Parathyroid adenoma (tissue), 2 donors: Measurements from ENCODE around the gene TTC16.

Experiments
- H2AFZ ChIP-seq: fragments of 300-600 bp; sonication (generic); one replicate; pipeline ENCODE4 v1.7.0; 2017; ENCODE audit warnings: antibody characterized with exemption, mild to moderate bottlenecking
- H3K27ac ChIP-seq: fragments of 300-600 bp; sonication (generic); one replicate; pipeline ENCODE4 v1.7.0; 2017
- H3K27me3 ChIP-seq: fragments of 300-600 bp; sonication (generic); one replicate; pipeline ENCODE4 v1.7.0; 2017; ENCODE audit warnings: low read length; ENCODE audit not compliant: control insufficient read depth, insufficient read depth
- H3K36me3 ChIP-seq: fragments of 300-600 bp; sonication (generic); one replicate; pipeline ENCODE4 v1.7.0; 2017; ENCODE audit warnings: low read length; ENCODE audit not compliant: control insufficient read depth, insufficient read depth
- H3K4me1 ChIP-seq: fragments of 300-600 bp; sonication (generic); one replicate; pipeline ENCODE4 v1.7.0; 2017; ENCODE audit warnings: control low read depth
- H3K4me2 ChIP-seq: fragments of 300-600 bp; sonication (generic); one replicate; pipeline ENCODE4 v1.7.0; 2017; ENCODE audit warnings: low read length
- H3K4me3 ChIP-seq: fragments of 300-600 bp; sonication (generic); one replicate; pipeline ENCODE4 v1.7.0; 2017; ENCODE audit warnings: low read depth, low read length
- H3K79me2 ChIP-seq: fragments of 300-600 bp; sonication (generic); one replicate; pipeline ENCODE4 v1.7.0; 2017; ENCODE audit warnings: control low read depth
- H3K9ac ChIP-seq: fragments of 300-600 bp; sonication (generic); one replicate; pipeline ENCODE4 v1.7.0; 2017; ENCODE audit warnings: mild to moderate bottlenecking
- H3K9me3 ChIP-seq: fragments of 300-600 bp; sonication (generic); one replicate; pipeline ENCODE4 v1.7.0; 2017; ENCODE audit warnings: low read length; ENCODE audit not compliant: control insufficient read depth
- CTCF ChIP-seq: fragments of 300-600 bp; sonication (generic); IDR thresholded peaks from one replicate; pipeline ENCODE4 v1.7.0; 2017; ENCODE audit warnings: antibody characterized with exemption, mild to moderate bottlenecking
- donor health status: primary hyperparathyroidism.

The TTC16 gene

GRCh38 chr9:127715470-127716337 lies at the start of gene TTC16, which contains the start of gene PTRH1:
TTC16 (plus strand) TSS chr9:127716079; CDS start chr9:127716146, 67 bp downstream.
PTRH1 (minus strand) TSS chr9:127715663; CDS start chr9:127715639, 24 bp downstream.
- no peaks in the 10 kb centered on the region for H3K9me3 ChIP-seq

GRCh38 chr9:127667127-127667844 lies 48.6 kb upstream of the TTC16 start:
- no peak overlapping the region for H3K27ac ChIP-seq
- no peak overlapping the region for H3K9ac ChIP-seq
- no peaks in the 10 kb centered on the region for H3K36me3 ChIP-seq
- H3K27me3 ChIP-seq, result no peaks in the 10 kb centered on the region
- TF ChIP-seq CTCF, result no peak
- H3K4me3 ChIP-seq, result no peak overlapping the region
- no peaks in the 10 kb centered on the region for H3K79me2 ChIP-seq
- H3K4me2 ChIP-seq, result no peak overlapping the region
- no peaks in the 10 kb centered on the region for H3K4me1 ChIP-seq
- no peak overlapping the region for H2AFZ ChIP-seq
- no peaks in the 10 kb centered on the region for H3K9me3 ChIP-seq

More at GRCh38 chr9:127715470-127716337, at the start of gene TTC16, which contains the start of gene PTRH1:
- H3K4me3 ChIP-seq, result peak within 1 kb of the TSS; percentile 85
- H2AFZ ChIP-seq, result peak within 1 kb of the TSS; percentile 94
- no peaks in the 10 kb centered on the region for H3K79me2 ChIP-seq
- H3K36me3 ChIP-seq, result no peaks in the 10 kb centered on the region
- H3K4me1 ChIP-seq, result no peaks in the 10 kb centered on the region
- H3K4me2 ChIP-seq, result peak within 1 kb of the TSS; percentile 98
- TF ChIP-seq CTCF, result no peak
- H3K9ac ChIP-seq, result peak within 1 kb of the TSS; percentile 19
- peak within 1 kb of the TSS; percentile 88 for H3K27ac ChIP-seq
- H3K27me3 ChIP-seq, result no peaks in the 10 kb centered on the region

- TF ChIP-seq CTCF, result no peak
- H2AFZ ChIP-seq, result no peak overlapping the region
- H3K79me2 ChIP-seq, result no peaks in the 10 kb centered on the region
- H3K4me1 ChIP-seq, result no peaks in the 10 kb centered on the region
- H3K4me3 ChIP-seq, result no peak overlapping the region
- H3K9ac ChIP-seq, result no peak overlapping the region
- no peak overlapping the region for H3K4me2 ChIP-seq
- no peaks in the 10 kb centered on the region for H3K36me3 ChIP-seq
- H3K9me3 ChIP-seq, result no peaks in the 10 kb centered on the region
- H3K27ac ChIP-seq, result no peak overlapping the region
- no peaks in the 10 kb centered on the region for H3K27me3 ChIP-seq
Measured at GRCh38 chr9:127667906-127668305, 48.0 kb upstream of the TTC16 start.

GRCh38 chr9:127673234-127673633 lies 42.6 kb upstream of the TTC16 start:
- H3K9ac ChIP-seq, result no peak overlapping the region
- H3K36me3 ChIP-seq, result no peaks in the 10 kb centered on the region
- H2AFZ ChIP-seq, result no peak overlapping the region
- no peak overlapping the region for H3K4me3 ChIP-seq
- no peak overlapping the region for H3K4me2 ChIP-seq
- H3K4me1 ChIP-seq, result no peaks in the 10 kb centered on the region
- H3K27ac ChIP-seq, result no peak overlapping the region
- no peak for TF ChIP-seq CTCF
- no peaks in the 10 kb centered on the region for H3K27me3 ChIP-seq
- no peaks in the 10 kb centered on the region for H3K79me2 ChIP-seq
- H3K9me3 ChIP-seq, result no peaks in the 10 kb centered on the region
